Right lung (tissue), 5 donors: ENCODE data around the gene CLSTN2. TPM values are rescaled to one million over a fixed set of nuclear protein-coding genes. Genes with fewer than 3 reads are reported as not detected.

Experiments
- DNase-seq, 2 donors: peaks; one replicate each; pipeline ENCODE4 v3.0.0-alpha.2; 2013
- polyA plus RNA-seq, 5 donors: library from polyadenylated mRNA; unstranded; fragments of 120-200 nt; gene quantifications; one replicate each; pipeline versions ENCODE4 v1.2.1 to v1.2.3, GENCODE V29; 2013; ENCODE audit warnings: inconsistent platforms in 1 of 5, low replicate concordance in 1 of 5; ENCODE audit not compliant: insufficient read length in 5 of 5, insufficient read depth in 1 of 5

CLSTN2 gene
- polyA plus RNA-seq, 5 donors = 0.37 to 0.93 (median 0.47) TPM

DNA sequence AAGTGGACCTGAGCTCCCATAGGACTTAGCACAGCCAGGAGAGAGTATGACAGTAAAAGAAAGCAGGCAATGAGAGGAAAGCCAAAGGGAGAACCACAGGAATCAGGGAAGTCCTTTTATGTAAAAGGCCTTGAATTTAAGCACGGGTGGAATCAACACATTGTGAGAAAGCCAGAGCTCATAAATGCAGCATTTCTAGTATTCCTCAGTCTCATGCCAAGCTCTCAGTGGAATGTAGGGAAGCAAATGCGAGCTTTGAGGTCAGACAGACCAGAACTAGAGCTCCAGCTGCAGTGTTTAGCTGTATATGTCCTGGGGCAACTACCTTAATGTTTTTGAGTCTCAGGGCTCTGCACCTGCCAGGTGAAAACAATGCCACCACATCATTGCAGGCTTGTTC is 610.8 kb downstream of the CLSTN2 start:
- DNase-seq = no peak

DNA sequence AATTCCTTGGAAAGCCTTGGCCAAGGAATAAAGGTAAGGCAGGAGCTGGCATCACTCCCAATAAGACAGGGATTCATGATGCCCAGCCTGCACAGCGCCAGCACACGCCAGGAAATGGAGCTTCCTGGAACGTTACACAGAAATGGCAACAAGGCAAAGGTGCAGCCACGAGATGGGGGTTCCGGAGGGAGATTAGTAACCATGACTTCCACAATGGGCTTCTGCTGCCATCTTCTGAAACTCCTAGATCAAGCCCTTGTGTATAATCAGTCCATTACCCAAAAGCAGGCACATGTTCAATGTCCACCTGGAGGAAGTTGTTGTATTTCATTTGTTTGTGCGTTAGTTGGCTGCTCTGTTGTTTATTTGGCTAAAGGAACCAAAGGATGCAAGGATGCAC is 611.7 kb downstream of the CLSTN2 start:
- DNase-seq = no peak

DNA sequence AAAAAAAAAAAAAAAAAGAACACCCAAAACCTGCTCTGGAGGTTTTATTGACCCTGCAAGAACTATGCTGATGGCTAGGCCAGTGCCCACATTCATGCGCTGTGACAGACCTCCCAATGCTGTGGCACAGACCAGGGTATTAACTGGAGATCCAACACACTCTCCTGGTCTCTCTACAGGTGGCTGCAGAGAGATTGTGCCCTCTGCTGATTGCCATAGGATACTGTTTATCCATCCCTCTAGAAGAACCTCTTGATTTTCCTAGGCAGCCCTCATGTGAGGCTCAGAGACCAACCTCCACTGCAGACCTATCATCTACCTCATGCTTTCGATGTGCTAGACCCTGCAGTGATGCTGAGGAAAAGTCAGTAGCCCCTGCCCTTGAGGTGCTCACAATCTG is 617.4 kb downstream of the CLSTN2 start:
- no peak for DNase-seq

DNA sequence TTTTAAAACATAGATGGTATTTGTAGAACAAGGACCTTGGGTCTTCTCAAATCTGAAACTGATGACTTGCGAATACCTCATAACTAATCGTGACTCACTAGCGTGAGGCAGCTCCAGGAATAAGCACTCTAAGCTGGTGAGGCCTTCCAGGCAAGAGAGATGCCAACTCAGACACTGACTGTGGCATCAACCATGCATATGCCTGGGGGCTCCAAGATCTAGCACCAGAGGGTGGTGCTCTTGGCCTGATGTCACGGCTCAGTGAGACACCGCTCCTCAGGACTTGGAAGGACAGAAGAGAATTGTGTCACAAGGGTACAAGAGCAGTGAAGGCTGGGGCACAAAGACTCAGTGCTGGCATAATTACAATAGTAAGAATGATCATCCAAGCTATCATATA is 617.9 kb downstream of the CLSTN2 start:
- DNase-seq = no peak

DNA sequence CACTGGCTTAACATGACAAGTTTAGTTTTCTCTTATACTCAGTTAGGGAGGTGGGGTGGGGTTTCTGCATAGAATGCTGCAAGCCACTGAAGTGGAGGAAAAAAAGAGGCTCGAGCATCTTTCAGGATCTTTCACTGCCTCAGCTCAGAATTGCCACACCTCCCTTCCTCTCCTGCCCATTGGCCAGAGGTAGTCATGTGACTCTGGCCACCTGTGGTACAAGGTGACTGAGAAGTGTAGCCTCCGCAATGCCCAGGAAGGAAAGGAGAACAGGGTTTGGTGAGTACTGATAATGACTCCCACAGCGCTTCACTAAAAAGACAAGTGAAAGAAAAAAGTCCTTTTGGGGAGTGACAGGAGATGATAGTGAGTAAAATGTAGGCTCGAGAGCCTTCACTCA is 618.6 kb downstream of the CLSTN2 start:
- DNase-seq = no peak

DNA sequence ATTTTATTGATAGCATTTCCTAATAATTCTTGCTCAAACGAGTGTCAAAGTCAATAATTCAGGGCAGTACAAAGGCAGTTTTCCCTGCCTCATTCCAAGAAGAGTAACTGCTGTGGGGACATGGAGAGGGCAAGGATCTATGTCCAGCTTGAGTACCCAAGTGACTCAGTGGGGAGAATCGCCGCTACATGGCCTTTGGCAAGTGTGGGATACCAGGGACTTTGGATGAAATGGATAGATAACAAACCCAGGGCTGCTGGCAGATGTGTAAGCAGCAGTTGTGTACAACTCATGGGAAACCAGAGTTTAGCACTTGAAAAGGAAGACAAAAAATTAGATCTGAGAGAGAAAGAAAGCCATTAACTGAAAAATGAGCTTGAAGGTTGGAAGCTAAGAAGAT is 620.7 kb downstream of the CLSTN2 start:
- DNase-seq = no peak

DNA sequence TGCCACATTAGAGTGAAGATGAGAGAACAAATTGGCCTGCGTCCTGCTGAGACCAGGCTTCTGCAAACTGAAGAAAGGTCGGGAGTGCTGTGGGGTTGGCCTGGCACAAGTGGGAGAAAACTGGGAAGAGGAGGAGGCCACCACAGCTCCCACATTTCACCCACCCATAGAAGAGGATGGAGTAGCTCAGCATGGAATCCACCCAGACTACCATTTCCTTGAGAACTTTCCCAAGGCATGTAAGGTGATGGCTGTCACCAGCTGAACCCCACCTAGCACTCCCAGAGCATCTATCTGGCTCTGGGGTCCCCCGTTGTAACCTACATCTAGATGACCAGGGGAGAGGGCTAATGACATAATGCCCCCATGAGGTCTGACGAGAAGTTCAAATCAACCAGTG is 622.5 kb downstream of the CLSTN2 start:
- no peak for DNase-seq

DNA sequence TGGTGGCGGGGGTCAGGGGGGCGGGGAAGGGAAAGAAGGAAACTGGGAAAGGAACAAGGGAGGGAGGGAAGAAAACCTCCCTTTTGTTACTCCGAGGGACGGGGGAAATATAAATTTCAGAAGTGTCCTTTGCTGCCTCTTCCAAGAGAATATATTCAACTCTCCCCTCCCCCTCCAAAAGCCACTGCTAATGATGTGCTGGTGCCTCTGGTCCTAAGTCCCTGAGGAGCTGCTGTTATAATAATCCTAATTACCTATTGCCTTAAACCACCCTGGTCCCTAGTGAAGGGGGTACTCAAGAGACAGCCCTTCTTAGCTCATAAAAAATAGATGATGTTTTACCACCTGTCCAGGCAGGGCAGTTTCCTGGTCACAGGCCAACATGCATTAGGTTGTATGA is 624.6 kb downstream of the CLSTN2 start:
- DNase-seq = no peak

DNA sequence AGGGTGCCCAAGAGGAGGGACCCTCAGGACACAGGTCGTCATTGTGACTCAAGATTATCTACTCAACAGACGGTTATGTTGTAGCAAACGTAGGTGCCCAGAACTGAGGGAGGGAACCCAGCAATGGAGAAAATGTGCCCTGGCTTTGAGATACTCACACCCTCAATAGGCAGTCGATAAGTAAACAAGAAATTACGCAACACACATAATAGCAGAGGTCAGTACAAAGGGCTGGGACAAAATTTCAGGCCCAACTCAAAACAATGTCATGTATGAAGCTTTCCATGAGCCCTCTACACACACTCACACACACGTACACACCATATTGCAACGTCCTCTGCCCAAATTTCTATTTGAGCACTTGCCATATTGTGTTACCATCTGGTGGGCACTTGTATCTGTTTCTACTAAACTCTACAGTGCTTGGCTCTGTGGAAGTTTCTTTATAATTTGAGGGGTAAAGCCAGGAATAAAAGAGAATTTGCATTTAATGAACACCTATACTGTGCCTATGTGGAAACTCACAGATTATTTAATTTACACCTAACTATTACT is 628.3 kb downstream of the CLSTN2 start:
- no peak for DNase-seq

DNA sequence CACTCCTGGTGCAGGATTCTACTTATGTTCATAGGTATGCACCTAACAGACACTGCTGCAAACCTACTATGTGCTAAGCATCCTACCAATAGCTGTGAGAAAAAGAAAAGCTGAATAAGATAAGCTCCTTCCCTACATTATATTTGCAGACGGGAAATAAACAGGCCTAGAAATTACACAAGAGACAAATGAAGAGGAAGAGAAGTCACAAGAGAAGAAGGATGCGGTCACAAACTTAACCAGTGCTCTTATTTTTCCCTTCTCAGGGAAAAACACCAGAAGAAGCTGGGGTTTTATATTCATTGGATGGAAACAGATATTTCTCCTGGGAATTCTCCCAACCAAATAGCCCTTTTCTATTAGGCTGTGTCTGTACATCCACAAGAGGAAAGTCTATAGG is 633.1 kb downstream of the CLSTN2 start:
- DNase-seq = no peak

DNA sequence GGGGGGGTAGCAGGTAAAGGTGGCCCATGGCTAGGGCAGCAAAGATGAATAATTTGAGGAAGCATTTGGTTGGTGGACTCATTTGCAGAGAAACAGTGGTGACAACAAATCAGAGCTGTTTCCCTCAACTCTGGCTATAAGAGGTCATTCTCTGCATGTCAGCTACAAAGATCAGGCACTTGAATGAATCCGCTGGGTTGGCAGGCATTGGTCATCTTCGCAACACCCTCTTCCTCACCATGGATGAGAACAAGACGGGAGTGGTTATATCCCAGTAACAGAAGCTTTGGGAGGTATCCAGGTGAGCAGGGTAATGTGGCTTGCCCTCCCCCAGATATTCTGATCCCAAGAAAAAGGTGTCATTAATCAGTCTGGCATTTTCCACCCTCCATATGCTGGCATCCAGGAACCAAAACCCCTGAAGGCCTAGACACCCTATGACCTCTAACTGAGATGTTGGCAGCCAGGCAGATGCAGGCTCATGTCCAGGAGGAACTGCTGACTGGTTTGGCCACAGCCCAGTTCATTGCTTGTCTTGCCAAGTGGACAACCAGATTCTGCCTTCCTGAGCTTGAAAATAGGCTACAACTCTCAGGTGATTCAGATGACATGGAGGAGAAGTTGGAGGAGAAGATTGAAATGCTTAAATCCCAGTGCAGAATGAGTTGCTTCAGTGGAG is 634.0 kb downstream of the CLSTN2 start:
- no peak for DNase-seq

DNA sequence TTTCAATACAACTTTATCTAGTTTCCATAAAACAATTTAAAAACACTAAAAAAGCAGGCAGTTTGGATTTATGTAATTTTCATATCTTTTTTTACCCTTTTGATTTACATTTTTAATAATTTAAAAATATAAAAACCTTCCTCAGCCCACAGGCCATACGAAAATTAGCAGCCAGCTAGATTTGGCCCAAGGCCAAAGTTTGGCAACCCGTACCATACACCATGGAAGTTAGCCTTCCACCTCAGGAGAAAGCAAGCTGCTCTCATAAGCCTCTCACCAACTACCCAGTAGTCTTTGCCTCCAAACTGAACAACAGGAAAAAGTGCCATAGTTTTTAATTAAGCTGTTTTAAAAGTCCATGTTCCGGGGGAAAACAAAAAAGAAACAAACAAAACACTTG is 635.6 kb downstream of the CLSTN2 start:
- no peak for DNase-seq

DNA sequence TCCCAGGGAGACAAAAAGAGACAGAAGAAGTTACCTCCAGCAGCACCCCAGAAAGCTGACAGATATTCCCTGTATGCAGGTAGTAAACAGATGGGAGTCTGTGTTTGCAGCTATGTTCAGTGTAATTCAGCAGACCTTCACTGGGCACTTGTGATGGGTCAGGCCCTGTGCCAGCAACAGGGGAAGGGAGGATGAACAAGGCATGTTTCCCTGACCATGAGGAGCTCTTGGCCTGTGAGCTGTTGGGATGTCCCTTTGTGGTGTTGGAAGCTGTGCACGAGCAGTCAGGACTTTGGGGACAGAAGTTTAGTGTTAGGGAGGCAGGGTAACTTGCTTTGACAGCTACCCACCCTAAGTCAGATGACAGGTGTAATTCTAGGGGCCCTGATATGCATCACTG is 636.9 kb downstream of the CLSTN2 start:
- no peak for DNase-seq

DNA sequence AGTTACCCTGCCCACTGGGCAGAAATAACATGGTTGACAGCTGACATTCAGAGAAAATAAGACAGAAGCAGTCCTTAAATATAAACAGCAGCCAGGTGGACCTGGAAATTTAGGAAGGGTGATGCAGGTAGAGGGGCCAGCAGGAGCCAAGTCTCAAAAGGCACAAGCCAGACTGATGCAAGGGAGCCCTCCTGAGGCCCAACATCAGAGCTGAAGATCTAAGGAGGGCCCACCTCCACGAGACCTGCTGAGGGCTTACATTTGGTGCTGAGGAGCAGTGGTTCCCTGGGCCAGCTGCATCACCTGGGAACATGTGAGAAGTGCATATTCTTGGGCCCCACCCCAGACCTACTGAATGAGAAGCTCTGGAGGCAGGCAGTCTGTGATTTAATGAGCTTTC is 637.3 kb downstream of the CLSTN2 start:
- no peak for DNase-seq

DNA sequence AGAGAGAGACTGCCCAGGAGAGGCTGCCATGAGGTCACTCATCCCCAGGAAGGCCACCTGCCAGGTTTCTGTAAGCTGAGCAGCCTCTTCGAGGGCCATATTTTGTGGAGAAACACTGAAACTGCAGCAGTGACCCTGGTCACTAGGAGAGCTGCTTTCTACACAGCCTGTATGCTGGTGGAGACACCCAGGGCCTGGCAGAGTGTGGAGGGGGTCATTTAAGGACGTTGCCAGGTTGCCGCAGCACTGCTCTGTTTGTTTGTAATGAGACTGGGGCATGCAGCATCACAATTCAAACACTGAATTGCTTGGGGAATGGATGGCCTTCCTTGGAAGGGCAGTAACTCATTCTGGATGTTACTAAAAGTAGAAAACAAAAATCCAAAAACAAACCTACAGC is 638.0 kb downstream of the CLSTN2 start:
- DNase-seq = no peak

DNA sequence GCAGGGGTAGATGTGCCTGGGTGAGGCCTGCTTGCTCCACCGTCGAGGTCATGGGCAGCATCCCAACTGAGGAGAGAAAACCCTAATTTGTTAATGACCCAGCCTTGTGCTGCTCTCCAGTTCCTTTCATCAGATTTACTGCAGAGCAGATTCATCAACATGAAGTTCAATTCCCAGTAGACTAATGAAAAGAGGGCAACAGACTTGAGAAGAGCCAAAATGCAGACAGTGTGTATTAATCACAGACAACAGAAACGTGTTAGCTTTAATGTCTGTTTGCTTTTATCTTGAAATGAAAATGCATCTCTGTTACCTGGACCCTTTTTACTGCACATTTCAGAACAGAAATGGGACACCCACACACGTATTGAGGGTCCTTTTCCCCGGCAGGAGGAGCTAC is 639.4 kb downstream of the CLSTN2 start:
- DNase-seq = no peak

DNA sequence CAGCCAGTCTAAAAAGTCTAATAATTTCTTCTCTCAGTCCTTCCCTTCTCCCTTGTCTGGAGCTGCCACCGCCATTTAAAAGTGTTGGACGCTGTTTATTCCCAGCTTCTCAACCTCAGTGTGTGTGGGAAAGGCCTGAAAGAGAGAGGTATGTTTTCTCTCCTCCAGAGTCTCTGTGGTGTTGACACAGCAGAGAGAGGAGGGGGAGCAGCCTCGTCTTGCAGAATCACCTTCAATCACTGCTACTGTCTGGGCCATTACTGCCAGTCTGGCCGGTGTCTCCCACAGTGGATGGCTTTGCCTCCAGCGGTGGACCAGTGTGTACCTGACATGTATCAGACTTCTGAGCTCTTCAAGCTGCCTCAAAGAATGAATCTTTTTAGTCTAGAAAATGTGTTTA is 641.5 kb downstream of the CLSTN2 start:
- no peak for DNase-seq

DNA sequence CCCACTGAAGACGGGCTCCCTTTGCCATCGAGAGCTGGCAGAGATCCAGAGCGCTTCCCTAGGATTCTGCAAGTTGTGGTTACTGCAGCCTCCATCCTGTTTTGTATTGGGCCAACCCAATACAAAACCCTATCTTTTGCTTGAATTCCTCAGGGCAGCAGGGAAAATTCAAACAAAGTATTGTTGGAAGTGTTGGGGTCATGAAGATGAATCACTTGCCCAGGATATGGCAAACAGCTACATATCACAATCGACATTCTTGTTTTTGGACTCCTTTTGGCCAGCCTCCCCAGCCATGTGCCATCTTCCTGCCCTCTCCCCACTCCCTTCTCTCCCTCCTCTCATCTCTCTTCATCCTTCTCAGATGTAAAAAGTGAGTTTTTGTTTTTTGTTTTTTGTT is 642.9 kb downstream of the CLSTN2 start:
- no peak for DNase-seq

DNA sequence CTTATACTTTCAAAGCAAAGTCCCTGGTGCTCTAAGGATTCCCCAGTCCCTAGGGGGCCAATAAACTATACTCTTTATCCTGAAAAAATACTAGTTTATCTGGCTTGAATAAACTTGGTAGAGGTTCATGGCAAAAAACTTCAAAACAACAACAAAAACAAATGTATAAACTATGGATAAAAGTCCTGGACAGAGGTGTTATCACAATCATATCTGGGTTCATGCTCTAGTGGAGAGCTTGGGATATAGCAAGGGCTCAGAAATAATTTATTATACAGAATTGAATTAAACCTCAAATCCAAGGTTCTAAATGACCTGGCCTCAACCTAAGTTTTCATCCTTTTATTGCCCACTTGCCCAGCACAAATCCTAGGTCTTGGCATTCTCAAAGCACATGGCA is 644.3 kb downstream of the CLSTN2 start:
- no peak for DNase-seq

DNA sequence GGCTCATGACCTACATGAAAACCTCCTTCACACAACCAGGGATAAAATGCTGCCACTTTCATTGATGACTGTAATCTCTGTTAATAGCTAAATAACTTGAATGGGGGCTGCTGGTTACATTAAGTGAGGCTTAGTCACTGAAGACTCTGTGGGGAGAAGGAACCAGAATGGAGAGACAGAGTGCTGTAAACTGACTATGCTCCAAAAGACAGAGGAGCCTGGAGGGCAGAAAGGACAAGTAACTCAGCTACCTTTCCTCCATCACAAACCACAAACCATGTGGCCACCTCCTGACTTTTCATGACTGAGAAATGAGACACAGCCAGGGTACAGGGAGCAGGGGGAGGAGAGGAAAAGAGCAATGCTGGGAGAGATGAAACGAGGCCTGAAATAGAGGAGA is 645.8 kb downstream of the CLSTN2 start:
- no peak for DNase-seq

DNA sequence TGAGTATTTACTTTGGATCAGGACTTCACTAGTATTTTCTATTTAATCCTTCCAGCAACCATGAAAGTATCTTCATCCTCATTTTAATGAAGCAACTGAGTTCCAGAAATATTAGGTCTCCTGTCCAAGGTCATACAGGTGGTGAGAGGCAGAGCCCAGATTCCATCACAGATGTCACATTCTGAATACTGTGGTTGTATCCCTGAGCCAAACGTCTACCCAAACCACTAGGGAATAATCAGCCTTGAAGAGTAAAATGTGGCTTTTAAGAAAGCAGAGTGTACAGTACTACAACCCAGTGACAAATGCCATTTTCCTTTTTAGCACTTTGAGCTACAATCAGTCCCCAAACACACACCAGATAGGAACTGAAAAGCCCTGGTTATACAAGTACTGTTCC is 649.6 kb downstream of the CLSTN2 start:
- DNase-seq = no peak

DNA sequence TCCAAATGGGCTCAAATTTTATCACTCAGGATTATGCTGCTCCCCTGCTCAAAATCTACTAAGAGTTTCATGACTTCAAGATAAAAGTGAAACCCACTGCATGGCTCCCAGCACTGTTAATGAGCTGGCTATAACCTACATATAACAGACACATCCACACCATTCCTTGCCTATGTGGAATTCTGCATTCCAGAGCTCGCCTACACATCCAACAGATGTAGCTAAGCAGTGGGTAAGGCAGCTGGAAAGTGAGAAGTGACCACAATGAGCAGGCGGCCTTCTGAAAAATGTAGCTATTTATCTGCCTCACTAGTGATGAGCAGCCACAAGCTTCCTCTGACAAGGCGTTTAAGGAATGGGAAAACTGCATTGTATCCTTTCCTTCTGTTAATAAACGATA is 650.8 kb downstream of the CLSTN2 start:
- no peak for DNase-seq

DNA sequence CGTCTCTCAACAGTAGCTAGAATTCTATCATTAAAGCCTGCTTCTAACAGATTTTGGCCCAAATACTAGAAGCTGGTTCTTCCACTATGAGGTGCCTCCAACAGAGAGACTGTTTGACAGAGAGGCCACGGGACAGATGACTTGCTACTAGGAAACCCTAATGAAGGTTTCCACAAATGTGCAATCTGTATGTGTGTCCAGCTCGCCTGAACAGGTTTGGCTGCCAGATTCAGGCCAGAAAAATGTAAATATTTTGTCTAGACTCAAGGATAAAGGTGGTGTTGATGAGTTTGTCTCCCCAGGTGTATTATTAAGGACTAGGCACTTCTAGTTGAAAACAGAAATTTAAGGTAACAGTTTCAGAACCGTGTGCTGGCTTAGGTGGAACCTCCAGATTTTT is 651.3 kb downstream of the CLSTN2 start:
- DNase-seq = no peak

DNA sequence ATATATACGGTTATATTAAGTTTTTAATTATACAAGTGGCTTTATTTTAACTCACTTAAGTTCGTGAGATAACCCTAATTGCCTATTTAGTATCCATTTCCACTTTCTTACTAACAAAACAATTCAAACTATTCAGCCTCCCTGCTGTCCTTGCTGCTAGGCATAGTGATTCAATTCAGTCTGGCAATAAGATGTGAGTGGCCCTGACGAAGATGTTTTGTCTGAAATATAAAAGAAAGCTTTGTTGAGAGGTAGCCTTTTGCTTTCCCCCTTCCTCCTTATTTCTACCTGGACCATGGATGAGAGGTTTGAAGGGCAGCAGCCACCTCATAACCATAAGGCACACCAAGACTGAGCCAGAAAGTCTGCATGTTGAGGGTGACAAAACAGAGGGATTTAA is 653.6 kb downstream of the CLSTN2 start:
- DNase-seq = no peak
